ACHN (cell line): ENCODE results near the gene RDH12.

Experiments
- DNase-seq: peaks from one replicate; pipeline ENCODE4 v3.0.0-alpha.2; 2015
- in situ Hi-C: cut with HindIII; loops from 2 replicates; pipeline ENCODE4 v1.10.0; 2017; ENCODE audit warnings: low sequenced_read_pairs, low pct_ligation_motif_present, low pct_unique_long_range_greater_than_20kb

The RDH12 gene

DNA sequence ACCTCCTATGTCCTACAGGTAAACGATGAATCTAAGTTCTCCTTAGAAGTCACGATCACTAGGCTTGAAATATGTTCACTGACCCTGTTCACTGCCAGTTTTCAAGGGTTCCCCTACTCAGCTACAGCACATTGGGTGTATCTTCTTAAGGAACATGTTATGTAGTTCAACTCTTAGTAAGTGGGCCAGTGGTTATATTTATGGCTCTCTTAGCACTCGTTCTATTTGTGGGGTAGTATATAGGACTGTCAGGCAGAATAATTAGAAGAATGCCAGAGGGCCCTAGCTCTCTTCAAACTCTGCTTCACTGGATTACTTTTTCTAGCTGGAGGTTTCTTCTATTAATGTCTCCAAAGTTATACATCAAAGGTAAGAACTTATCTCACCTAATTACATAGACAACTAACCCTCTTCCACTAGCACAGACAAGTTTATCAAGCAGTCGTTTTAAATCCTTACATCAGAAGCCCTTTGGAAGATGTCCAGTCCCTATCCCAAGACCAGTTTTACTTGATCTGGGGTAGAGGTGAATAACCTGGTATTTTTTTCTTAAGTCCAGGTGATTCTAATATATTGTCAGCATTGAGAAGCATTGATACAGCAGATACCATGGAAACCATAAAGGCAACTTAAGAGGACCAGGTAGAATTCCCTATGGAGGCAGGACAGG lies 75.1 kb downstream of the RDH12 start:
- no peak for DNase-seq
- in situ Hi-C loops = no loop called here

DNA sequence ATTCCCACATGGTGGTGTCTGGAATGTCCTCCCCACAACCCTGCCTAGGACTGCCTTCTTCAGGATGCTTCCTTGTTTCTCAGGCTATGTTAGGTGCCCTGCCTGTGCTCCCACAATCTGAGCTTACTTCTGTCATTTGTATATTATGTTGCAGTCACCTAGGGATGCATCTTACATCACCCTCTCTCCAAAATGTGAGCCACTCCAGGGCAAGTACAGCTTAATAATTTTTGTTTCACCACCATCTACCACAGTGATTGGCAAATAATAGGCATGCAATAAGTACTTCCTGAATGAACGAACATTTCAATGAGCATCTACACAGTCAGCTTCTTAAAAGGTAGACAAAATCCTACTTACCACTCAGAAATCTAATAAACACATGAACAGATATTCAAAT lies 77.1 kb downstream of the RDH12 start:
- in situ Hi-C loops = no loop called here
- DNase-seq = no peak

DNA sequence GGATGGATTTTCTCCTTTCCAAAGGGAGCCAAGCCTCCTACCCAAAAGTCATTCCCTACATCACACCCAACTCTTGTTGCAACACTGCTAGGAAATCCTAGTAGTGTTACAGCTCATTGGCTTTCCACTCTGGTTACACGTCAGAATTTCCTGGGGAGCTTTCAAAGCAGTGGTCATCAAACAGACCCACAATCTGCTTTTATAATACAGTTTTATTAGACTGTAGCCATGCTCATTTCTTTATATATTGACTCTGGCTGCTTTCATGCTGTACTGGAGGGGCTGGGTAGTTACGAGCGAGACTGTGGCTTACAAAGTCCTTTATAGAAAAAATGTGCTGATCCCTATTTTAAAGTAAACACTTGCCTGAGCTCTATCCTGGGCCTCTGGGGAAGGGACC lies 80.4 kb downstream of the RDH12 start:
- in situ Hi-C loops = no loop called here
- no peak for DNase-seq
